DOHH2 (cell line): ENCODE results near the gene RBM26.

Experiments used
- H3F3A ChIP-seq: fragments of 200-600 bp; sonication (generic), shearing (Covaris generic); 2 replicates; pipeline ENCODE4 v1.6.0; 2016; ENCODE audit warnings: antibody characterized with exemption, mild to moderate bottlenecking; ENCODE audit not compliant: control insufficient read depth, insufficient read depth
- H3K27ac ChIP-seq: fragments of 200-600 bp; sonication (generic); 2 replicates; pipeline ENCODE4 v1.5.1; 2014; ENCODE audit warnings: low read depth, mild to moderate bottlenecking, low read length, moderate library complexity
- H3K27me3 ChIP-seq: fragments of 200-600 bp; sonication (generic); 2 replicates; pipeline ENCODE4 v1.6.1; 2014; ENCODE audit warnings: mild to moderate bottlenecking, low read length, mixed read lengths; ENCODE audit not compliant: control insufficient read depth
- H3K36me3 ChIP-seq: fragments of 200-600 bp; sonication (generic); 2 replicates; pipeline ENCODE4 v1.6.1; 2014; ENCODE audit warnings: mild to moderate bottlenecking, low read length, moderate library complexity, mixed read lengths; ENCODE audit not compliant: control insufficient read depth
- H3K4me1 ChIP-seq: fragments of 200-600 bp; sonication (generic); 2 replicates; pipeline ENCODE4 v1.6.1; 2014; ENCODE audit warnings: mild to moderate bottlenecking, low read length, mixed read lengths; ENCODE audit not compliant: control insufficient read depth
- H3K4me2 ChIP-seq: fragments of 200-600 bp; sonication (generic); 2 replicates; pipeline ENCODE4 v1.6.0; 2014; ENCODE audit warnings: mild to moderate bottlenecking, low read length, moderate library complexity
- H3K4me3 ChIP-seq: fragments of 200-600 bp; sonication (generic); 2 replicates; pipeline ENCODE4 v1.5.1; 2014; ENCODE audit warnings: mild to moderate bottlenecking, low read length, mixed read lengths
- H3K79me2 ChIP-seq: fragments of 200-600 bp; sonication (generic); 2 replicates; pipeline ENCODE4 v1.6.1; 2014; ENCODE audit warnings: mild to moderate bottlenecking, low read length, mixed read lengths; ENCODE audit not compliant: control insufficient read depth
- H3K9me2 ChIP-seq: fragments of 200-600 bp; sonication (generic); replicated peaks from 2 replicates; pipeline ENCODE4 v1.6.1; 2014; ENCODE audit warnings: mild to moderate bottlenecking, low read length, mixed read lengths; ENCODE audit not compliant: control insufficient read depth
- H3K9me3 ChIP-seq: fragments of 200-600 bp; sonication (generic); 2 replicates; pipeline ENCODE4 v1.6.1; 2014; ENCODE audit warnings: antibody characterized with exemption, low read length, mixed read lengths; ENCODE audit not compliant: control insufficient read depth, insufficient read depth
- H4K20me1 ChIP-seq: fragments of 200-600 bp; sonication (generic); 2 replicates; pipeline ENCODE4 v1.6.0; 2014; ENCODE audit warnings: low read depth, mild to moderate bottlenecking, antibody characterized with exemption, low read length, moderate library complexity; ENCODE audit not compliant: control insufficient read depth, insufficient read depth
- CTCF ChIP-seq: fragments of 200-600 bp; sonication (generic); IDR thresholded peaks from one replicate; pipeline ENCODE4 v1.5.1; 2014; ENCODE audit warnings: antibody characterized with exemption, mild to moderate bottlenecking, low read depth, low read length; ENCODE audit not compliant: poor library complexity, severe bottlenecking
- EZH2phosphoT487 ChIP-seq: fragments of 200-600 bp; sonication (generic); IDR thresholded peaks from 2 replicates; pipeline ENCODE4 v1.6.1; 2017; ENCODE audit warnings: borderline replicate concordance, mild to moderate bottlenecking, antibody characterized with exemption, low read length, moderate library complexity, mixed read lengths

RBM26 gene

GRCh38 chr13:79338343-79338742, 67.7 kb downstream of the RBM26 start:
- H3K27me3 ChIP-seq = no peaks in the 10 kb centered on the region
- H3K4me2 ChIP-seq = no peak overlapping the region
- H4K20me1 ChIP-seq = no peaks in the 10 kb centered on the region

GRCh38 chr13:79336966-79337365, 69.1 kb downstream of the RBM26 start:
- Histone ChIP-seq H3K36me3 (peaks cover 95% of the 10 kb centered on the region), H3K4me3 (no peak overlapping the region), H3K27me3 (no peaks in the 10 kb centered on the region), H3K79me2 (no peaks in the 10 kb centered on the region; the same call in 1 of the 2 replicates), H3K9me3 (no peaks in the 10 kb centered on the region), H3K9me2 (no peaks in the 10 kb centered on the region), H3K27ac (no peak overlapping the region), H3K4me2 (no peak overlapping the region), H3K4me1 (peaks cover 2% of the 10 kb centered on the region; the same call in 1 of the 2 replicates), H3F3A (peaks cover 10% of the 10 kb centered on the region), H4K20me1 (no peaks in the 10 kb centered on the region)
- TF ChIP-seq CTCF = no peak
- no peak for TF ChIP-seq EZH2phosphoT487

More at GRCh38 chr13:79338343-79338742, 67.7 kb downstream of the RBM26 start:
- Histone ChIP-seq H3K27ac (no peak overlapping the region), H3K4me3 (no peak overlapping the region), H3K9me3 (no peaks in the 10 kb centered on the region), H3F3A (peaks cover 10% of the 10 kb centered on the region), H3K79me2 (no peaks in the 10 kb centered on the region; the same call in 1 of the 2 replicates), H3K36me3 (peaks cover 96% of the 10 kb centered on the region), H3K9me2 (no peaks in the 10 kb centered on the region), H3K4me1 (no peaks in the 10 kb centered on the region)
- no peak for TF ChIP-seq EZH2phosphoT487
- TF ChIP-seq CTCF = no peak

- H3K4me3 ChIP-seq = no peak overlapping the region
- no peaks in the 10 kb centered on the region for H3K79me2 ChIP-seq
- H3K9me3 ChIP-seq = no peaks in the 10 kb centered on the region
- H3K27me3 ChIP-seq = no peaks in the 10 kb centered on the region
- no peak overlapping the region for H3K4me2 ChIP-seq
- H3K4me1 ChIP-seq = peaks cover 6% of the 10 kb centered on the region; the same call in 1 of the 2 replicates
- H3K27ac ChIP-seq = no peak overlapping the region
- peaks cover 76% of the 10 kb centered on the region for H3K36me3 ChIP-seq
- TF ChIP-seq CTCF (no peak), EZH2phosphoT487 (no peak)
- H3K9me2 ChIP-seq = no peaks in the 10 kb centered on the region
- no peaks in the 10 kb centered on the region for H4K20me1 ChIP-seq
- H3F3A ChIP-seq = no peaks in the 10 kb centered on the region
Measured at GRCh38 chr13:79328510-79328909, 77.5 kb downstream of the RBM26 start.

- no peaks in the 10 kb centered on the region for H3K9me2 ChIP-seq
- no peak overlapping the region for H3K4me3 ChIP-seq
- TF ChIP-seq EZH2phosphoT487 (no peak), CTCF (no peak)
- no peaks in the 10 kb centered on the region for H4K20me1 ChIP-seq
- H3K4me2 ChIP-seq = no peak overlapping the region
- peaks cover 67% of the 10 kb centered on the region for H3K36me3 ChIP-seq
- H3K79me2 ChIP-seq = no peaks in the 10 kb centered on the region
- no peak overlapping the region for H3K27ac ChIP-seq
- no peaks in the 10 kb centered on the region for H3K27me3 ChIP-seq
- H3K4me1 ChIP-seq = no peaks in the 10 kb centered on the region
- H3K9me3 ChIP-seq = no peaks in the 10 kb centered on the region
- H3F3A ChIP-seq = peaks cover 6% of the 10 kb centered on the region; the same call in 1 of the 2 replicates
Measured at GRCh38 chr13:79320433-79320832, 85.6 kb downstream of the RBM26 start.
